SK-N-SH treated with all-trans-retinoic acid at 6 μM for 48 hours (cell line): ENCODE data around the gene SAMD7.

Experiments
- ATAC-seq: fragments of 200-7000 bp; cut with Tn5 transposase; 3 replicates; pipeline ENCODE4 v1.9.1; 2020; ENCODE audit warnings: mild to moderate bottlenecking, moderate library complexity
- ARNTL ChIP-seq: fragments of 450-650 bp; formaldehyde crosslinking; IDR thresholded peaks from 2 replicates; pipeline ENCODE4 v1.5.0; 2020; ENCODE audit warnings: low read depth, mild to moderate bottlenecking, moderate library complexity, borderline replicate concordance
- BACH2 ChIP-seq: fragments of 250-450 bp; sonication (Bioruptor Pico); IDR thresholded peaks from 2 replicates; pipeline ENCODE4 v1.9.0; 2021; ENCODE audit warnings: mild to moderate bottlenecking, borderline replicate concordance
- CSDC2 ChIP-seq: fragments of 250-450 bp; sonication (Bioruptor Pico); IDR thresholded peaks from 2 replicates; pipeline ENCODE4 v1.5.0; 2020; ENCODE audit warnings: mild to moderate bottlenecking, moderate library complexity
- ESRRG ChIP-seq: fragments of 250-450 bp; sonication (Bioruptor Pico); IDR thresholded peaks from 2 replicates; pipeline ENCODE4 v1.6.1; 2021; ENCODE audit warnings: mild to moderate bottlenecking
- ISL1 ChIP-seq: fragments of 250-450 bp; sonication (Bioruptor Pico); IDR thresholded peaks from 2 replicates; pipeline ENCODE4 v2.1.2; 2022; ENCODE audit warnings: mild to moderate bottlenecking, moderate library complexity
- OSR1 ChIP-seq: fragments of 250-450 bp; sonication (Bioruptor Pico); IDR thresholded peaks from 2 replicates; pipeline ENCODE4 v1.8.0; 2022; ENCODE audit warnings: moderate library complexity, mild to moderate bottlenecking, inconsistent platforms
- RARB ChIP-seq: fragments of 250-450 bp; sonication (Bioruptor Pico); IDR thresholded peaks from 2 replicates; pipeline ENCODE4 v1.8.0; 2021; ENCODE audit warnings: mild to moderate bottlenecking, moderate library complexity
- SNAI2 ChIP-seq: fragments of 250-450 bp; sonication (Bioruptor Pico); IDR thresholded peaks from 2 replicates; pipeline ENCODE4 v1.5.0; 2020; ENCODE audit warnings: mild to moderate bottlenecking, moderate library complexity
- TCF4 ChIP-seq: fragments of 250-450 bp; sonication (Bioruptor Pico); IDR thresholded peaks from 2 replicates; pipeline ENCODE4 v1.8.0; 2021; ENCODE audit warnings: mild to moderate bottlenecking, moderate library complexity, borderline replicate concordance
- TOX ChIP-seq: fragments of 250-450 bp; sonication (Bioruptor Pico); IDR thresholded peaks from 2 replicates; pipeline ENCODE4 v1.8.0; 2021; ENCODE audit warnings: mild to moderate bottlenecking, moderate library complexity, borderline replicate concordance
- ZFP30 ChIP-seq: fragments of 450-650 bp; formaldehyde crosslinking; IDR thresholded peaks from 2 replicates; pipeline ENCODE4 v1.5.0; 2022; ENCODE audit warnings: mild to moderate bottlenecking, moderate library complexity
- ZNF70 ChIP-seq: fragments of 450-650 bp; formaldehyde crosslinking; IDR thresholded peaks from 2 replicates; pipeline ENCODE4 v1.5.0; 2020; ENCODE audit warnings: mild to moderate bottlenecking, moderate library complexity
- ZNF8 ChIP-seq: fragments of 450-650 bp; formaldehyde crosslinking; IDR thresholded peaks from 2 replicates; pipeline ENCODE4 v1.5.0; 2020; ENCODE audit warnings: mild to moderate bottlenecking, moderate library complexity
- TF ChIP-seq, protein P1 (sequence below): fragments of 250-450 bp; sonication (Bioruptor Pico); IDR thresholded peaks from 2 replicates; pipeline ENCODE4 v1.5.0; 2020; ENCODE audit warnings: mild to moderate bottlenecking, moderate library complexity
- TF ChIP-seq, protein P2 (sequence below): fragments of 250-450 bp; sonication (Bioruptor Pico); IDR thresholded peaks from 2 replicates; pipeline ENCODE4 v1.5.1; 2020; ENCODE audit warnings: low read depth, mild to moderate bottlenecking, moderate library complexity
- TF ChIP-seq, protein P3 (sequence below): fragments of 250-450 bp; sonication (Bioruptor Pico); IDR thresholded peaks from 2 replicates; pipeline ENCODE4 v1.5.1; 2021; ENCODE audit warnings: mild to moderate bottlenecking, moderate library complexity
- TF ChIP-seq, protein P4 (sequence below): fragments of 250-450 bp; sonication (Bioruptor Pico); IDR thresholded peaks from 2 replicates; pipeline ENCODE4 v1.8.0; 2021; ENCODE audit warnings: low read depth, mild to moderate bottlenecking, moderate library complexity, borderline replicate concordance
- TF ChIP-seq, protein P5 (sequence below): fragments of 250-450 bp; sonication (Bioruptor Pico); IDR thresholded peaks from 2 replicates; pipeline ENCODE4 v1.8.0; 2020; ENCODE audit warnings: mild to moderate bottlenecking, moderate library complexity, borderline replicate concordance

Gene SAMD7

DNA sequence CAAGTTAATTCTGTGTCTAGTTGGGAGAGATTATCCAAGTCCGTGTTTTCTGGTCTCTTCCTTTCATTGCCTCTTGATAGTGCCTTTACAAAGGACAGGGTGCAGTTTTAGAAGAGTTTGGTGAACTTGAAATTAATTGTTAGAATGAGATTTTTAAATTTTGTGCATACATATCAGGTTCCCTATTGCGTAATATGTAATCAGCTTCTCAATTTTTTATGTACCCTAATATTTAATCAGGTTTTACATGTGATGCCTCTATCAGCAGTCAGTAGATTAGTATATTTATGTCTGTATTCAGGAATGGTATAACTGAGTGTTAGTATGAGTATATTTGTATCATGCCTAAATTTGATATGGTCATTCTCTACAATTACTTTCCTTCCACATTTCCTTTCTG lies 60.1 kb downstream of the SAMD7 start:
- no peak for ATAC-seq
- TF ChIP-seq BACH2 (no peak), ARNTL (CRISPR knock-in tag) (no peak), CSDC2 (CRISPR knock-in tag) (no peak), SNAI2 (no peak), RARB (no peak), ESRRG (CRISPR knock-in tag) (no peak), ZNF8 (no peak), ISL1 (CRISPR knock-in tag) (no peak), TOX (CRISPR knock-in tag) (no peak), OSR1 (no peak), ZNF70 (CRISPR knock-in tag) (no peak), TCF4 (CRISPR knock-in tag) (no peak), ZFP30 (CRISPR knock-in tag) (no peak)
- TF ChIP-seq, protein P1, sequence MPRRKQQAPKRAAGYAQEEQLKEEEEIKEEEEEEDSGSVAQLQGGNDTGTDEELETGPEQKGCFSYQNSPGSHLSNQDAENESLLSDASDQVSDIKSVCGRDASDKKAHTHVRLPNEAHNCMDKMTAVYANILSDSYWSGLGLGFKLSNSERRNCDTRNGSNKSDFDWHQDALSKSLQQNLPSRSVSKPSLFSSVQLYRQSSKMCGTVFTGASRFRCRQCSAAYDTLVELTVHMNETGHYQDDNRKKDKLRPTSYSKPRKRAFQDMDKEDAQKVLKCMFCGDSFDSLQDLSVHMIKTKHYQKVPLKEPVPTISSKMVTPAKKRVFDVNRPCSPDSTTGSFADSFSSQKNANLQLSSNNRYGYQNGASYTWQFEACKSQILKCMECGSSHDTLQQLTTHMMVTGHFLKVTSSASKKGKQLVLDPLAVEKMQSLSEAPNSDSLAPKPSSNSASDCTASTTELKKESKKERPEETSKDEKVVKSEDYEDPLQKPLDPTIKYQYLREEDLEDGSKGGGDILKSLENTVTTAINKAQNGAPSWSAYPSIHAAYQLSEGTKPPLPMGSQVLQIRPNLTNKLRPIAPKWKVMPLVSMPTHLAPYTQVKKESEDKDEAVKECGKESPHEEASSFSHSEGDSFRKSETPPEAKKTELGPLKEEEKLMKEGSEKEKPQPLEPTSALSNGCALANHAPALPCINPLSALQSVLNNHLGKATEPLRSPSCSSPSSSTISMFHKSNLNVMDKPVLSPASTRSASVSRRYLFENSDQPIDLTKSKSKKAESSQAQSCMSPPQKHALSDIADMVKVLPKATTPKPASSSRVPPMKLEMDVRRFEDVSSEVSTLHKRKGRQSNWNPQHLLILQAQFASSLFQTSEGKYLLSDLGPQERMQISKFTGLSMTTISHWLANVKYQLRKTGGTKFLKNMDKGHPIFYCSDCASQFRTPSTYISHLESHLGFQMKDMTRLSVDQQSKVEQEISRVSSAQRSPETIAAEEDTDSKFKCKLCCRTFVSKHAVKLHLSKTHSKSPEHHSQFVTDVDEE, result no peak
- TF ChIP-seq, protein P2, sequence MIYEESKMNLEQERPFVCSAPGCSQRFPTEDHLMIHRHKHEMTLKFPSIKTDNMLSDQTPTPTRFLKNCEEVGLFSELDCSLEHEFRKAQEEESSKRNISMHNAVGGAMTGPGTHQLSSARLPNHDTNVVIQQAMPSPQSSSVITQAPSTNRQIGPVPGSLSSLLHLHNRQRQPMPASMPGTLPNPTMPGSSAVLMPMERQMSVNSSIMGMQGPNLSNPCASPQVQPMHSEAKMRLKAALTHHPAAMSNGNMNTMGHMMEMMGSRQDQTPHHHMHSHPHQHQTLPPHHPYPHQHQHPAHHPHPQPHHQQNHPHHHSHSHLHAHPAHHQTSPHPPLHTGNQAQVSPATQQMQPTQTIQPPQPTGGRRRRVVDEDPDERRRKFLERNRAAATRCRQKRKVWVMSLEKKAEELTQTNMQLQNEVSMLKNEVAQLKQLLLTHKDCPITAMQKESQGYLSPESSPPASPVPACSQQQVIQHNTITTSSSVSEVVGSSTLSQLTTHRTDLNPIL (CRISPR knock-in tag), result no peak
- TF ChIP-seq, protein P3, sequence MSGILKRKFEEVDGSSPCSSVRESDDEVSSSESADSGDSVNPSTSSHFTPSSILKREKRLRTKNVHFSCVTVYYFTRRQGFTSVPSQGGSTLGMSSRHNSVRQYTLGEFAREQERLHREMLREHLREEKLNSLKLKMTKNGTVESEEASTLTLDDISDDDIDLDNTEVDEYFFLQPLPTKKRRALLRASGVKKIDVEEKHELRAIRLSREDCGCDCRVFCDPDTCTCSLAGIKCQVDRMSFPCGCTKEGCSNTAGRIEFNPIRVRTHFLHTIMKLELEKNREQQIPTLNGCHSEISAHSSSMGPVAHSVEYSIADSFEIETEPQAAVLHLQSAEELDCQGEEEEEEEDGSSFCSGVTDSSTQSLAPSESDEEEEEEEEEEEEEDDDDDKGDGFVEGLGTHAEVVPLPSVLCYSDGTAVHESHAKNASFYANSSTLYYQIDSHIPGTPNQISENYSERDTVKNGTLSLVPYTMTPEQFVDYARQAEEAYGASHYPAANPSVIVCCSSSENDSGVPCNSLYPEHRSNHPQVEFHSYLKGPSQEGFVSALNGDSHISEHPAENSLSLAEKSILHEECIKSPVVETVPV (CRISPR knock-in tag), result no peak
- TF ChIP-seq, protein P4, sequence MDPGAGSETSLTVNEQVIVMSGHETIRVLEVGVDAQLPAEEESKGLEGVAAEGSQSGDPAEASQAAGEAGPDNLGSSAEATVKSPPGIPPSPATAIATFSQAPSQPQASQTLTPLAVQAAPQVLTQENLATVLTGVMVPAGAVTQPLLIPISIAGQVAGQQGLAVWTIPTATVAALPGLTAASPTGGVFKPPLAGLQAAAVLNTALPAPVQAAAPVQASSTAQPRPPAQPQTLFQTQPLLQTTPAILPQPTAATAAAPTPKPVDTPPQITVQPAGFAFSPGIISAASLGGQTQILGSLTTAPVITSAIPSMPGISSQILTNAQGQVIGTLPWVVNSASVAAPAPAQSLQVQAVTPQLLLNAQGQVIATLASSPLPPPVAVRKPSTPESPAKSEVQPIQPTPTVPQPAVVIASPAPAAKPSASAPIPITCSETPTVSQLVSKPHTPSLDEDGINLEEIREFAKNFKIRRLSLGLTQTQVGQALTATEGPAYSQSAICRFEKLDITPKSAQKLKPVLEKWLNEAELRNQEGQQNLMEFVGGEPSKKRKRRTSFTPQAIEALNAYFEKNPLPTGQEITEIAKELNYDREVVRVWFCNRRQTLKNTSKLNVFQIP (CRISPR knock-in tag), result no peak
- TF ChIP-seq, protein P5, sequence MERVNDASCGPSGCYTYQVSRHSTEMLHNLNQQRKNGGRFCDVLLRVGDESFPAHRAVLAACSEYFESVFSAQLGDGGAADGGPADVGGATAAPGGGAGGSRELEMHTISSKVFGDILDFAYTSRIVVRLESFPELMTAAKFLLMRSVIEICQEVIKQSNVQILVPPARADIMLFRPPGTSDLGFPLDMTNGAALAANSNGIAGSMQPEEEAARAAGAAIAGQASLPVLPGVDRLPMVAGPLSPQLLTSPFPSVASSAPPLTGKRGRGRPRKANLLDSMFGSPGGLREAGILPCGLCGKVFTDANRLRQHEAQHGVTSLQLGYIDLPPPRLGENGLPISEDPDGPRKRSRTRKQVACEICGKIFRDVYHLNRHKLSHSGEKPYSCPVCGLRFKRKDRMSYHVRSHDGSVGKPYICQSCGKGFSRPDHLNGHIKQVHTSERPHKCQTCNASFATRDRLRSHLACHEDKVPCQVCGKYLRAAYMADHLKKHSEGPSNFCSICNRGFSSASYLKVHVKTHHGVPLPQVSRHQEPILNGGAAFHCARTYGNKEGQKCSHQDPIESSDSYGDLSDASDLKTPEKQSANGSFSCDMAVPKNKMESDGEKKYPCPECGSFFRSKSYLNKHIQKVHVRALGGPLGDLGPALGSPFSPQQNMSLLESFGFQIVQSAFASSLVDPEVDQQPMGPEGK (CRISPR knock-in tag), result no peak

DNA sequence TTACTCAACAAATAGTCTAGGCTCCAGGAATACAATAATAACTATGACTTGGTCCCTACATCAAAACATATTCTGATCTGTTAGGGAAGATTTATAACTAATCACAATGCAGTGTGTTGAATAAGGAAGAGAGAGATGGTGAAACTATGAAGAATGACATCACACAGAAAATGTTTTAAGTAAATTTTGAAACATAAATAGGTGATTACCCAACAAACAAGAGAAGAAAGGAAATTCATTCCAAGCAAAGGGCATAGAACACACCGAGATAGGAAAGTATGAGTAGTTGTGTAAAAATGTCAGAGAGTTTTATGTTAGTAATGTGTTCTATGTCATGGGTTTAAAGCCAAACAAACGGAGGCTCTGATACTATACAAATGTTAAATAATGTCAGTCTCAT lies 68.7 kb downstream of the SAMD7 start:
- TF ChIP-seq RARB, result no peak
- no peak for TF ChIP-seq BACH2
- no peak for TF ChIP-seq ARNTL (CRISPR knock-in tag)
- ATAC-seq, result no peak

DNA sequence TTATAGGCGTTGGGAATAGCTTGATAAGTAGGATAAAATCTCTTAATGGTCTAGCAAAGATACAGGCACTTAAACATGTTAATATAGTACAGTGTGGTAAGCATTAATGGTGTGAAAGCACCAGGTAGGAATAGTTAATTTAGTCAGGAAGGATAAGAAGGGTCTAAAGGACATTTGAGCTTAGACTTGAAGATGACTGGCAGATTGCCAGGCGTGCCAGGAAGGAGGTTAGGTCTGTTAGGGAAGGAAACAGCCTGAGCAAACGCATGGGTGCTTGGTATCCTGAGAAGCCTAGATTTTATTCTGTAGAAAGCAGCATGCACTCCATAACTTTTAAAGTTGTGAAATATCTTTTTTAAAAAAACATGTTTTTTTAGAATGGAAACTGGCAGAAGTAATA lies 72.9 kb downstream of the SAMD7 start:
- TF ChIP-seq, protein P2 (CRISPR knock-in tag), result no peak
- ATAC-seq, result no peak
